DOHH2 (cell line): ENCODE measurements around the gene GPR180.

Experiments
- H3F3A ChIP-seq: fragments of 200-600 bp; sonication (generic), shearing (Covaris generic); 2 replicates; pipeline ENCODE4 v1.6.0; 2016; ENCODE audit warnings: antibody characterized with exemption, mild to moderate bottlenecking; ENCODE audit not compliant: control insufficient read depth, insufficient read depth
- H3K27ac ChIP-seq: fragments of 200-600 bp; sonication (generic); 2 replicates; pipeline ENCODE4 v1.5.1; 2014; ENCODE audit warnings: low read depth, mild to moderate bottlenecking, low read length, moderate library complexity
- H3K27me3 ChIP-seq: fragments of 200-600 bp; sonication (generic); 2 replicates; pipeline ENCODE4 v1.6.1; 2014; ENCODE audit warnings: mild to moderate bottlenecking, low read length, mixed read lengths; ENCODE audit not compliant: control insufficient read depth
- H3K36me3 ChIP-seq: fragments of 200-600 bp; sonication (generic); 2 replicates; pipeline ENCODE4 v1.6.1; 2014; ENCODE audit warnings: mild to moderate bottlenecking, low read length, moderate library complexity, mixed read lengths; ENCODE audit not compliant: control insufficient read depth
- H3K4me1 ChIP-seq: fragments of 200-600 bp; sonication (generic); 2 replicates; pipeline ENCODE4 v1.6.1; 2014; ENCODE audit warnings: mild to moderate bottlenecking, low read length, mixed read lengths; ENCODE audit not compliant: control insufficient read depth
- H3K4me2 ChIP-seq: fragments of 200-600 bp; sonication (generic); 2 replicates; pipeline ENCODE4 v1.6.0; 2014; ENCODE audit warnings: mild to moderate bottlenecking, low read length, moderate library complexity
- H3K4me3 ChIP-seq: fragments of 200-600 bp; sonication (generic); 2 replicates; pipeline ENCODE4 v1.5.1; 2014; ENCODE audit warnings: mild to moderate bottlenecking, low read length, mixed read lengths
- H3K79me2 ChIP-seq: fragments of 200-600 bp; sonication (generic); 2 replicates; pipeline ENCODE4 v1.6.1; 2014; ENCODE audit warnings: mild to moderate bottlenecking, low read length, mixed read lengths; ENCODE audit not compliant: control insufficient read depth
- H3K9me2 ChIP-seq: fragments of 200-600 bp; sonication (generic); replicated peaks from 2 replicates; pipeline ENCODE4 v1.6.1; 2014; ENCODE audit warnings: mild to moderate bottlenecking, low read length, mixed read lengths; ENCODE audit not compliant: control insufficient read depth
- H3K9me3 ChIP-seq: fragments of 200-600 bp; sonication (generic); 2 replicates; pipeline ENCODE4 v1.6.1; 2014; ENCODE audit warnings: antibody characterized with exemption, low read length, mixed read lengths; ENCODE audit not compliant: control insufficient read depth, insufficient read depth
- H4K20me1 ChIP-seq: fragments of 200-600 bp; sonication (generic); 2 replicates; pipeline ENCODE4 v1.6.0; 2014; ENCODE audit warnings: low read depth, mild to moderate bottlenecking, antibody characterized with exemption, low read length, moderate library complexity; ENCODE audit not compliant: control insufficient read depth, insufficient read depth
- CTCF ChIP-seq: fragments of 200-600 bp; sonication (generic); IDR thresholded peaks from one replicate; pipeline ENCODE4 v1.5.1; 2014; ENCODE audit warnings: antibody characterized with exemption, mild to moderate bottlenecking, low read depth, low read length; ENCODE audit not compliant: poor library complexity, severe bottlenecking
- EZH2phosphoT487 ChIP-seq: fragments of 200-600 bp; sonication (generic); IDR thresholded peaks from 2 replicates; pipeline ENCODE4 v1.6.1; 2017; ENCODE audit warnings: borderline replicate concordance, mild to moderate bottlenecking, antibody characterized with exemption, low read length, moderate library complexity, mixed read lengths

Gene GPR180

GRCh38 chr13:94568443-94568842 is 33.2 kb upstream of the GPR180 start:
- TF ChIP-seq EZH2phosphoT487 (no peak), CTCF (no peak)
- peaks cover 29% of the 10 kb centered on the region for H3K36me3 ChIP-seq
- no peaks in the 10 kb centered on the region for H3F3A ChIP-seq

GRCh38 chr13:94569615-94570014 is 32.0 kb upstream of the GPR180 start:
- no peaks in the 10 kb centered on the region for H3K4me1 ChIP-seq
- no peak overlapping the region for H3K4me3 ChIP-seq
- H3K27me3 ChIP-seq: no peaks in the 10 kb centered on the region
- H3K36me3 ChIP-seq: peaks cover 38% of the 10 kb centered on the region
- H3K27ac ChIP-seq: no peak overlapping the region
- no peaks in the 10 kb centered on the region for H4K20me1 ChIP-seq
- TF ChIP-seq EZH2phosphoT487: no peak
- no peak for TF ChIP-seq CTCF
- no peaks in the 10 kb centered on the region for H3F3A ChIP-seq
- no peaks in the 10 kb centered on the region for H3K9me3 ChIP-seq
- H3K9me2 ChIP-seq: no peaks in the 10 kb centered on the region
- H3K4me2 ChIP-seq: no peak overlapping the region
- H3K79me2 ChIP-seq: no peaks in the 10 kb centered on the region

More at GRCh38 chr13:94568443-94568842, 33.2 kb upstream of the GPR180 start:
- Histone ChIP-seq H3K4me3 (no peak overlapping the region), H3K27ac (no peak overlapping the region), H3K27me3 (no peaks in the 10 kb centered on the region), H4K20me1 (no peaks in the 10 kb centered on the region), H3K4me2 (no peak overlapping the region), H3K79me2 (no peaks in the 10 kb centered on the region), H3K9me2 (no peaks in the 10 kb centered on the region), H3K9me3 (no peaks in the 10 kb centered on the region), H3K4me1 (no peaks in the 10 kb centered on the region)

GRCh38 chr13:94579063-94579462 is 22.6 kb upstream of the GPR180 start:
- Histone ChIP-seq H3K4me2 (no peak overlapping the region), H3K9me3 (no peaks in the 10 kb centered on the region), H4K20me1 (no peaks in the 10 kb centered on the region), H3K27me3 (no peaks in the 10 kb centered on the region), H3K27ac (no peak overlapping the region), H3K79me2 (no peaks in the 10 kb centered on the region; the same call in 1 of the 2 replicates), H3K9me2 (no peaks in the 10 kb centered on the region), H3K4me1 (no peaks in the 10 kb centered on the region), H3F3A (no peaks in the 10 kb centered on the region), H3K36me3 (peaks cover 86% of the 10 kb centered on the region), H3K4me3 (no peak overlapping the region)
- TF ChIP-seq CTCF (no peak), EZH2phosphoT487 (no peak)
